HG03469 (cell line): Measurements from ENCODE around the gene TRMT1.

Source experiments
- ATAC-seq: cut with Tn5 transposase; IDR thresholded peaks from one replicate; pipeline ENCODE4 v1.9.1; 2021; ENCODE audit warnings: mild to moderate bottlenecking, moderate library complexity, moderate number of reproducible peaks; ENCODE audit not compliant: unreplicated experiment

The TRMT1 gene

GRCh38 chr19:13074378-13074777 is 42.2 kb downstream of the TRMT1 start:
- ATAC-seq, result no peak

- ATAC-seq, result no peak
These were observed 43.3 kb downstream of the TRMT1 start for GRCh38 chr19:13073263-13073662.

GRCh38 chr19:13072188-13072908 is 44.2 kb downstream of the TRMT1 start:
- no peak for ATAC-seq

GRCh38 chr19:13071444-13072187 is 44.9 kb downstream of the TRMT1 start:
- no peak for ATAC-seq

- no peak for ATAC-seq
These were observed 46.0 kb downstream of the TRMT1 start for GRCh38 chr19:13070425-13071140.

- ATAC-seq, result no peak
These were observed 46.9 kb downstream of the TRMT1 start for GRCh38 chr19:13069415-13070359.

GRCh38 chr19:13068085-13068846 is 48.3 kb downstream of the TRMT1 start:
- ATAC-seq, result no peak

- ATAC-seq, result no peak
These were observed 49.4 kb downstream of the TRMT1 start for GRCh38 chr19:13066933-13067807.

- no peak for ATAC-seq
These were observed 50.3 kb downstream of the TRMT1 start for GRCh38 chr19:13066226-13066625.

GRCh38 chr19:13064092-13064489 is 52.4 kb downstream of the TRMT1 start:
- no peak for ATAC-seq

GRCh38 chr19:13063461-13064091 is 53.0 kb downstream of the TRMT1 start:
- ATAC-seq, result no peak

GRCh38 chr19:13062317-13062716 is 54.2 kb downstream of the TRMT1 start:
- no peak for ATAC-seq

- no peak for ATAC-seq
These were observed 55.3 kb downstream of the TRMT1 start for GRCh38 chr19:13060964-13061927.

GRCh38 chr19:13060233-13060963 is 56.1 kb downstream of the TRMT1 start:
- no peak for ATAC-seq

- ATAC-seq, result no peak
These were observed 57.4 kb downstream of the TRMT1 start for GRCh38 chr19:13058951-13059660.

GRCh38 chr19:13057744-13058143 is 58.8 kb downstream of the TRMT1 start:
- no peak for ATAC-seq
